HPDE6-E6E7 (cell line): ENCODE results near the gene TRIML1.
A peak's percentile ranks its signal among the peaks of the same experiment; 100 is the strongest.

ENCODE experiments used
- DNase-seq: peaks from one replicate; pipeline ENCODE4 v3.0.0; 2011; ENCODE audit warnings: missing footprints; ENCODE audit errors: extremely low spot score

The TRIML1 gene

DNA sequence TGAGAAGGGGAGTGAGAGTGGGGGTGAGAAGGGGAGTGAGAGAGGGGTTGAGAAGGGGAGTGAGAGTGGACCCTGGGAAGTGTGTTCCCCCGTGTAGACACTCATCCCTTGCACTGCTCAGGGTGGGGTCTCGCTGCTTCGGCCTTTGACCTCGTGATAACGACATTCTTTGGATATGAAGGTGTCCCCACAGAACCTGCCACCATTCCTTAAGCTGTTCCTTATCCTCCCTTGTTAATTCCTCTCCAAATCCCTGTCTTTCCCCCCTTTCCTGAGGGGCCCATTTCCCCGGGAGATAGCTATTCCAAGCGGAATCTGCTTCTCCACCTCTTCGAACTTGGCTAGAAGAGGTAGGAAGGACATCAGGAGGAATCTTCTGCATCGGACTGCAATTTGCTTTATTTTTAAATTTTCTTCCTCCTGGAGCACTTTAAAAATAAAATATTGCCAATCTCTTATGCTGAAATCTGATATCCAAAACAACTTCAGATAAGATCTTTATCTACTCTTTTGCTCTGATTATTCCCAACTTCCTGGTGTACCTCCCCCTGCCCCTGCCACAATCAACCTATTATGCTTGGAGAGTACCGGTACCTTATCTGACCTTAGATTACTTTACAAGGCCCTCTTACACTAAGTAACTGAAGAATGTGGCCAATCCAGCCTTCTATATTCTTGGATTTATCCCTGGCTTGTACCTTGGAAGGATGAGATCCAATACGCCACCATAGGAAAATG, 15.6 kb downstream of the TRIML1 start:
- no peak for DNase-seq

DNA sequence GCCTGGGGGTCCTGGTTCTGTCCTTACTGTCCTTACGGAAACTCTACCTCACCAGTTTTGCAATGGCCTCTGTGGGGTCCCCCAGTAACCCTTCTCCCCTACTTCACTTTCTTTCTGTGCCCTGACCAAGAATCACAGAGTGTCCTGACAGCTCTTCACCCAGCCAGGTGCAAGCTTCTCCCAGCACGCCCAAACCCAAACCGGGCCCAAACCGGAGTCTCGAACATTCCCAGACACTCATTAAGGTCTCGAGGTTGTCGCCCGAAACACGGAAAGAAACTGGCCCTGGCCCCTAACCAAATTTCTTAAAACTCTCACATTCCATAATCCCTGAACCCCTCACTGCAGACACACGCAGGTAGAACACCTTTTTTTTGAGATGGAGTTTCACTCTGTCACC, 19.1 kb downstream of the TRIML1 start:
- no peak for DNase-seq

DNA sequence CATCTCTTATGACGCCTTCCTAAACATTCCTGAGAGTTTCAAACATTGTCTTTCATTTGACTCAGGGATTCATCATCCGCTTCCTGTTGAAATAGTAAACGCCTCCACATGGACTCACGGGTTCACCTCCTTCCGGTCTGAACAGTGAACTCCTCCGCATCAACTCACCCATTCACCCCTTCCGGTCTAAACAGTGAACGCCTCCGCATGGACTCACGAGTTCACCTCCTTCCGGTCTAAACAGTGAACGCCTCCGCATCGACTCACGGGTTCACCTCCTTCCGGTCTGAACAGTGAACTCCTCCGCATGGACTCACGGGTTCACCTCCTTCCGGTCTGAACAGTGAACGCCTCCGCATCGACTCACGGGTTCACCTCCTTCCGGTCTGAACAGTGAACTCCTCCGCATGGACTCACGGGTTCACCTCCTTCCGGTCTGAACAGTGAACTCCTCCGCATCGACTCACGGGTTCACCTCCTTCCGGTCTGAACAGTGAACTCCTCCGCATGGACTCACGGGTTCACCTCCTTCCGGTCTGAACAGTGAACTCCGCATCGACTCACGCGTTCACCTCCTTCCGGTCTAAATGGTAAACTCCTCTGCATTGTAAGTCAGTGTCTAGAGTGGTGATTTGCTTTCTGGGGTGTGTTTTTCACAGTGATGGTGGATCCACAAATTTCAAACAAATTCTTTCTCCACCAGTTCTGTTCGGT, 20.4 kb downstream of the TRIML1 start:
- peak; percentile 15 for DNase-seq

- no peak for DNase-seq
Observed at GRCh38 chr4:188160406-188160805, 21.2 kb downstream of the TRIML1 start.

- DNase-seq = no peak
Observed at GRCh38 chr4:188161167-188161566, 21.9 kb downstream of the TRIML1 start.

DNA sequence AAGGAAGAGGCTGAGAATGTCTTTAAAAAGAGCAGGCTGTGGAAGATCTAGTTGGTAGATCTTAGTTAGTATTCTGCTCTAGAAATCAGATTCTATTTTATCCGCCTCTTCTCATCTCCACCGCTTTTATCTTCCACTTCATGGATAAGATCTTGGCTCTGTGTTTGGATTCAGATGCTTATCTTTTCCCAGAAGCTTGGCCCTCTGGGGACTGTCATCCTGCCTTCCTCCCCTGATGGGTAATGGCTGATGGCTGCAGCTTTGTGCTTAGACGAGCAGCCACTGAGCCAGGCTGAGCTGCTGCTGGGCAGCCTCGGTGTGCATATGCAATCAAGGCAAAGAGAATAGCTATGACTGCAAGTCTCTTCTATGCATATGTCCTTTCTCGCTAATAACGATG, 23.5 kb downstream of the TRIML1 start:
- DNase-seq = no peak

- DNase-seq = no peak
Observed at GRCh38 chr4:188168726-188169373, 29.6 kb downstream of the TRIML1 start.

- DNase-seq = no peak
Observed at GRCh38 chr4:188171551-188171950, 32.3 kb downstream of the TRIML1 start.

DNA sequence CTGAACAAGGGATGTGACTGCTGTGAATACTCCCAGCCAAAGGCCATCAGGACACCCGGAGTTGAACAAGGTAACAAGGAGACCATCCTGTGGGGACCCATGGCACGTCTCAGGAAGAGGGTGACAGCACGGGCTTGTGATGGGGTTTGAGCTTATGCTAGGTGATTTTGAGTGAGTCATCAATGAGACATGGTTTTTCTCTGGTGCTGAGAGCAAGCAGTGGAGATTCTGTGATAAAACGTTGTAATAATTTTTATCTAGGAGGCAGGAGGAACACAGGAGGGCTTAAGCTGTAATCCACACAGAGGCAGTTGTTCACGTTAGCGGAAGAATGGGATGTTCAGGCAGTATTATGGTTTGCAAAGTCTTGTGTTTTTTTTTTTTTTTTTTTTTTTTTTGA, 36.0 kb downstream of the TRIML1 start:
- DNase-seq = no peak

DNA sequence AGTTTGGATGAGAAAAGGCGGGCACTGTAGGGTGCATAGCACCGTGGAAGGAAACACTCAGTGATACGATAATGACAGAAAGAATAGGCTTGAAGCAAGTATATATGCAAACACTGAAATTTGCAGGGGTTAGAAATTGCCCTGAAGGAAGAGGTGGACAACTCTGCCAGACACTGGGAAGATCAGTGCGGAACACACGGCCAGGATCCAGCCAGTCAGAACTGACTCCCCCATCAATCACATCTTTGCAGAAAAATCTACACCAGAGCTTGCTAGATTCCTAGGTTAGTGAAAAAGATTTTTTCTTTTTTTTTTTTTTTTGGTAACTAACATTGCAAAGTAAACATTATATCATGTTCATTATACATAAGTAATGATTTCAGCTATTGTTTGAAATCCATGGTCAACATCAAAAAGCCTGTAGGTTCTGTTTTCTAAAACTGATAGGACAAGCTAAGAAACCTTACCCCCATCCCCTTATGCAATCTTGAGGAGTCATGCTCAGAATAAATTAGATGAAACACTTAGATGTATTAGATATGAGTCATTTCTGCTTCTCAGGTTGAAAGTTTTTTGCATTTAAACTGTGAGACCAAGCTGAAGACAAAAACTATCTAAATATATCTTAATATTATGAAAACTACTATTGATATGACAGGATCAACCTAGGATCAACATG, 38.9 kb downstream of the TRIML1 start:
- peak; percentile 43 for DNase-seq

DNA sequence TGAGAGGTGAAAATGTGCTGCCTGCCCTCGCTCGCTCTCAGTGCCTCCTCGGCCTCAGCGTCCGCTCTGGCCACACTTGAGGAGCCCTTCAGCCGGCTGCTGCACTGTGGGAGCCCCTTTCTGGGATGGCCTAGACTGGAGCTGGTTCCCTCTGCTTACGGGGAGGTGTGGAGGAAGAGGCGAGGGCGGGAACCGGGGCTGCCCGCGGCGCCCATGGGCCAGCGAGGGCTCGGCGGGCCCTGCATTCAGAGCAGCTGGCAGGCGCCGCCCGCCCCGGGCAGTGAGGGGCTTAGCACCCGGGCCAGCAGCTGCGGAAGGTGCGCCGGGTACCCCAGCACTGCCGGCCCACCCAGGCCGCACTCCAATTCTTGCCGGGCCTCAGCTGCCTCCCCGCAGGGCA, 39.6 kb downstream of the TRIML1 start:
- no peak for DNase-seq

DNA sequence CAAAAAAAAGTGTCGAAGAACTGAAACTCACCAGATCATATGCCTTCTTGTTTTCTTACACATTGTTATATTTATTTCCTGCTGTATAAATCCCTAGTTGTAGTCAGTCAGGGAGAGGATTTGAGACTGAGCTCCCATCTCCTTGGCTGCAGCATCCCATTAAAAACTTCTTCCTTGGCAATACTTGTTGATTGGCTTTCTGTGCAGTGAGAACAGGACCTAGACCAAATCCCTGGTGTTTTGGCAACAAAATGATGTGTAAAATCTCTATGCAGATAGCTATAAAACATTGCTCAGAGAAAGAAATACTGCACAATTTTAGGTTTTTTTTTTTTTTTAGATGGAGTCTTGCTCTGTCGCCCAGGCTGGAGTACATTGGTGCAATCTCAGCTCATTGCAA, 47.9 kb downstream of the TRIML1 start:
- no peak for DNase-seq

DNA sequence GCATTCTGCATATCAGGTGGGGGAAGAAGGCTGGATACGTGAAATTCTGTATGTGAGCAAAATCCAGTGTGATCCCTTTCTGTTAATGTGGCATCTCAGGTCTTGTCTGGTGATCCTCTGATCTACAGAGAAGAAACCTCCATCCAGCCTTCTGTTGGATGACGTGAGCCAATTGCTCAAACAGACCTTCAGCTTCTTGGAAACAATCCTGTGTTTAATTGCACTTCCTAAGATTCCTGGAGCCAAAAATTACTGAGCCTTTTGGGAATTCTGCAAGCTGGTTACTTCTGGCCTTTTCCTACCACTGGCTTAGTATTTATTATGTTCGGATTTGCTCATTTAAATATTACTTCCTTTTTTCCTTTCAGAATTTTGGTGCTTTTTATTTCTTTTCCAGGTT, 51.2 kb downstream of the TRIML1 start:
- DNase-seq = no peak

- no peak for DNase-seq
Observed at GRCh38 chr4:188194421-188194820, 55.2 kb downstream of the TRIML1 start.

- no peak for DNase-seq
Observed at GRCh38 chr4:188195389-188195985, 56.2 kb downstream of the TRIML1 start.

DNA sequence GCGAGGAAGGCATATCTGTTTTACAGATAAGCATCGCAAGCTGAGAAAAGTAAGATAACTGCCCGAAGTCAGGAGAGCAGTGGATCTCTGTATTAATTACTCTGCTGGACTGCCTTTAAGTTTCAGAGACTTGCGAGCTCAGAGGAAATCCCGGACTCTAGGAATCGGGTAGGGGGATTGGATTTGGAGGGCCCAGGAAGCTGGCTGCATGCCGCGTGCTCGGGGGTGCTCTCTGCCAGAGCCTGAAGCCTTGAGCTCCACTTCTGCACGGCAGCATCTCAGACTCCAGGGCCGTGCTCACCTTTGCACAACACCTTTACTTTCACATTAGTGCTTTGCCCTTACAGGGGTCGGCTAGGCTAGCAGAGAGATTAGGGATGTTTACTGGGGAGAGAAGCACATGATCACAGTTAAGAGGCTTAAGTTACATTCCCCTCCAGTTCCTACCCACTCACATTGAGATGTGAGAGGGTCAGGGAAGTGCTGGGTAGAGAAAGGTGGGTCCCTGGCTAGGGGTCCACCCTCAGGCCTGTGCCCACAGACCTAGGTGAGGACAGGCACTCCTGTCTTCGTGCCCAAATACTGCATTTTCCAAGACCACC, 57.0 kb downstream of the TRIML1 start:
- DNase-seq = no peak
